Left renal pelvis (tissue), 4 donors: ENCODE measurements around the gene SCAF4. TPM values are rescaled to one million over a fixed set of nuclear protein-coding genes. Genes with fewer than 3 reads are reported as not detected.
"Not testable (repeated sequence)": the region's sequence is repeated elsewhere in the genome, so short reads cannot be mapped to it uniquely, and the experiment has no call there.

ENCODE experiments used
- DNase-seq, 4 donors: peaks; one replicate each; pipeline ENCODE4 v3.0.0-alpha.2; 2013; ENCODE audit warnings: low read depth in 4 of 4, low spot score in 3 of 4
- polyA plus RNA-seq, 4 donors: library from polyadenylated mRNA; unstranded; fragments of 120-200 nt; gene quantifications; one replicate each; pipeline ENCODE4 v1.2.1, GENCODE V29; 2013; ENCODE audit not compliant: insufficient read length in 4 of 4

The SCAF4 gene
- 10 to 100 TPM; 32.3 to 40.8 (median 38.3) TPM for polyA plus RNA-seq

DNA sequence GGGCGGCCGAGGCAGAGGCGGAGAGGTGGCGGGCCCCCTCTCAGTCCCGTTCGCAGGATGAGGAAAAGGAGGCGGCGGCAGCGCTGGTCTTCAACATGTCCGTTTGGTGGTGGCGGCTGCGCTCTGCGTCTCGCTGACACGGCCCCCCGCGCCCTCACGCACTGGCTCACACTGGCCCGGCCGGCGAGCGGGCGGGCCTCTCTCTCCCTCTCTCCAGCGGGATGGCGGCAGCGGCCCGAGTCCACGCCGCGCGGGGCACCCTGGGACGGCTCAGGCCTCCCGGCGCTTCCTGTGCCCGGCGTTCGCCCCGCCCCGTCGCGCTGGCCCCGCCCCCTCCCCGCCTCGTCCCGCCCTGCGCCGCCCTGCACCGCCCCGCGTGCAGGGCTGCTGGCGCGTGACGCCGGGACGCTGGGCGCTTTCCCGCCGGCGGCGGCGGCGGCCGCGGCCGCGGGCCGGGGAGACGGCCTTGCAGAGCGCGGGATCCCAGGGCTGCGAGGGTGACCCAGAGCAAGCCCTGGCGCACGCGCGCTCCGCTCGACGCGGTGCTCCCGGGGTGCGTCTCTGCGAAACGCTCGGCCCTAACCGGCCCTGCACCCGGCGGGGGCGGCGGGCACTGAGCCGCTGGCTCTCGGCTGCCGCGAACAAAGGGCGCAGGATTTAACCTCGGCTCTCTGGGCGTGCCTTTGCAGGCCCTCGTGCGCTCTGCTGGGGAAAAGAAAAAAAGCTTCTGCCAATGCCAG is at the start of gene SCAF4:
Gene SCAF4 (minus strand): TSS at position 262 of the 740 bp plus-strand sequence. CDS start 426 bp downstream, outside the sequence.
- peak; percentile 66 to 85 (median 82) for DNase-seq

DNA sequence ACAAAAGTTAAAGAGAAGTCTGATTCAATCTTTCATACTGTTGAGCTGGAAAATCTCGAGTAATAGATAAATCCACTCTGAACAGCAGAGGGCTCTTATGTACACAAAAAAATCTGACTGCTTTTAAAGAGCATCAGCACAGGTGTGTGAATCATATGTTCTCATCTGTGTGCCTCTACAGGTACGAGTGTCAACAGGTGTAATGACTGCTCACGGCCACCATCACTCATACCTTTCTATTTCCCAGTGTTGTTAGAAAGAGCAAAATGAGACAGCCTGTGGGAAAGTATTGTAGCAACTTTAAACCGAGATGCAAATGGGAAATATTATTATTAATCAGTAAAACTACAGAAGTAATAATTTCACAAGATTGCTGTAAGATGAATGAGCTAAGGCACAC is 49.0 kb upstream of the SCAF4 start:
- DNase-seq, result no peak

- DNase-seq, result no peak
These were observed 46.6 kb upstream of the SCAF4 start for GRCh38 chr21:31778546-31778945.

GRCh38 chr21:31777857-31778256 is 45.9 kb upstream of the SCAF4 start:
- DNase-seq, result no peak

- no peak for DNase-seq
These were observed 42.1 kb upstream of the SCAF4 start for GRCh38 chr21:31774031-31774430.

- no peak for DNase-seq
These were observed 41.0 kb upstream of the SCAF4 start for GRCh38 chr21:31772674-31773555.

GRCh38 chr21:31771685-31772084 is 39.8 kb upstream of the SCAF4 start:
- no peak for DNase-seq

DNA sequence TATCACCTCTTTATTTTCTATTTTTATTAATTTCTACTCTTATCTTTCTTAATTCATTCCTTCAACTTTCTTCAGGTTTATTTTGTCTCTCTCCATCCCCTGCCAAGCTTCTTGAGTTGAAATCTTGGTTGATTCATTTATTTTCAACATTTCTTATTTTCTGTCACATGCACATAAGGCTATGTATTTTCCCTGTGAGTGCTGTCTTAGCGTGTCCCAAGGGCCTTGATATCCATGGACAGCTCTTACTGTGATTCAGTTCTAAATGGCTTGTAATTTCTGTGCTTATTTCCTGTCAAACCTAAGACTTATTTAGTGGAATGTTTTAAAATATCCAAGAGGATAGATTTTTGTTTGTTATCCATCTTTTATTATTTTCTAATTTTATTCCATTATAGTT is 36.8 kb upstream of the SCAF4 start:
- no peak for DNase-seq

GRCh38 chr21:31766899-31767298 is 35.0 kb upstream of the SCAF4 start:
- DNase-seq, result no peak

DNA sequence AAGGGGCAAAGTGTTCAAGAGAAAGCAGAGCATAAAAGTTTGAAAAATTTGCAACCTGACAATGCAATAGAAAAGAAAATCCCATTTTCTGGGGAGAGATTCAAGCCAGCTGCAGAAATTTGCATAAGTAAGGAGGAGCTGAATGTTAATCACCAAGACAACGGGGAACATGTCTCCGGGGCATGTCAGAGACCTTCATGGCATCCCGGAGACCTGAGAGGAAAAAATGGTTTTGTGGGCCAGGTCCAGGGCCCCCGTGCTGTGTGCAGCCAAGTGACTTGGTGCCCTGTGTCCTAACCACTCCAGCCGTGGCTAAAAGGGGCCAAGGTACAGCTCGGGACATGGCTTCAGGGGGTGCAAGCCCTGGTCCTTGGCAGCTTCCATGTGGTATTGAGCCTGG is 33.9 kb upstream of the SCAF4 start:
- DNase-seq, result not testable (repeated sequence)

DNA sequence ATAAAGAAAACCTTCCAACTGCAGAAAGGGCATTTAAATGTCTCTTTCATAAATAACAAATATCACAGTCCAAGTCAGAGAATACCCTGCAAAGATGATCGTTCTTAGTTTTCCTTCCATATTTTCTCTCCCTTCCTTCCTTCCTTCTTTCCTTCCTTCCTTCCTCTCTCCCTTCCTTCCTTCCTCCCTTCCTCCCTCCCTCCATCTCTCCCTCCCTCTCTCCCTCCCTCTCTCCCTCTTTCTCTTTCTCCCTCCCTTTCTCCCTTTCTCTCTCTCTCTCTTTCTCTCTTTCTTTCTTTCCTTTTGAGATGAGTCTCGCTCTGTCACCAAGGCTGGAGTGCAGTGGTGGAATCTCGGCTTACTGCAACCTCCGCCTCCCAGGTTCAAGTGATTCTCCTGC is 29.0 kb upstream of the SCAF4 start:
- no peak for DNase-seq

- DNase-seq, result no peak
These were observed 24.9 kb upstream of the SCAF4 start for GRCh38 chr21:31756787-31757186.

GRCh38 chr21:31755027-31755426 is 23.1 kb upstream of the SCAF4 start:
- no peak for DNase-seq

GRCh38 chr21:31754708-31754960 is 22.7 kb upstream of the SCAF4 start:
- no peak for DNase-seq

DNA sequence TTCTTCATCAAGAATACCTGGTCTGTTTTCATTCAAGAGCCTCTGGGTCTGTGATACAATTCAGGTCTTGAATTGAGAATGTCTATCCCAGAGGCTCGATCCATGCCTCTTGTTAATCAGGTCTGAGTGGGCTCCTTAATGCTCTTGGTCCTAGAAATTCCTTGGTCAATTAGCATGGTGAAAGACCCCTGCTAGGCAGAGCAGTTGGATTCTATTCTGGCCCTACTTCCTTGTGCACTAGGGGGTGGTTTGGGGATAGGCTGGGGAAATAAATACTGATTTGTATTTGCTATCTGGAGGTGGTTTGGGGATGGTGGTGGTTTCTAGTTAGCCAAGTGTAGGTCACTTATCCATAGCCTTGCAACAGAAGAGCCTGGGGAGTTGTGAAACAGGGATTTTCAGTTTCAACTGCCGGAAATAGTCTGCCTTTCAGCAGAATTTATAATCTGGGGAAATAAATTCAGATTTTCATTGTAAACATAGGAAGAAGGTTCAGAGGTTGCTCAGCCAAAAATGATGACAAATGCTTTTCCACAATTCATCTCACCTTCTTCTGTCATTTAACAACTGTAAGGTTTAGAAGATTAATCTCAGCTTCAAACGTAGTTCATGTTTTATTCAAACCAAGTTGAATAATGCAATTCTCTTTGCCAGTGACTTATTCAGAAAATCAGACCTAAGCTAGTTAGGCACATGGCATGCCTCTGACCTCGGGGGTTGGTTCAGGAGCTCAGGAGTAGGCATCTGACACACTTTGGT is 22.2 kb upstream of the SCAF4 start:
- no peak for DNase-seq

DNA sequence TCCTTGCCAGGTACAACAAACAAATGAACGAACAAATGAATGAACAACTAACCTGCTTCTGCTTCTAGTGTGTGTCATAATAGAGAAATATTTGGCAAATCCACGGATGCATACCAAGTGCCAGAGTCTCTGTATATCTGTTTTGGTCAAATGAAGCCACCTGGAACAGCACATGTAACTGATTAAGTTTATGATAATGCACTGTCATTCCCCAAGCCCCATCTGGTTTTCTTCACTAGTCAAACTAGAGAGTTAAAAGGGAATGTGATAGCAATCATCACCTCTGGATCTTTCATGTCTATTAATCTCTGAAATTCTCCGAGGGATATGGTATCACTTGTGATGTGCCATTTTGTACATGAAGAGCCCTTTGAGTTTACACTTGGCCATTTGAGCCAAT is 21.0 kb upstream of the SCAF4 start:
- no peak for DNase-seq

- DNase-seq, result no peak
These were observed 20.4 kb upstream of the SCAF4 start for GRCh38 chr21:31752352-31752751.

- no peak for DNase-seq
These were observed 18.9 kb upstream of the SCAF4 start for GRCh38 chr21:31750843-31751242.

DNA sequence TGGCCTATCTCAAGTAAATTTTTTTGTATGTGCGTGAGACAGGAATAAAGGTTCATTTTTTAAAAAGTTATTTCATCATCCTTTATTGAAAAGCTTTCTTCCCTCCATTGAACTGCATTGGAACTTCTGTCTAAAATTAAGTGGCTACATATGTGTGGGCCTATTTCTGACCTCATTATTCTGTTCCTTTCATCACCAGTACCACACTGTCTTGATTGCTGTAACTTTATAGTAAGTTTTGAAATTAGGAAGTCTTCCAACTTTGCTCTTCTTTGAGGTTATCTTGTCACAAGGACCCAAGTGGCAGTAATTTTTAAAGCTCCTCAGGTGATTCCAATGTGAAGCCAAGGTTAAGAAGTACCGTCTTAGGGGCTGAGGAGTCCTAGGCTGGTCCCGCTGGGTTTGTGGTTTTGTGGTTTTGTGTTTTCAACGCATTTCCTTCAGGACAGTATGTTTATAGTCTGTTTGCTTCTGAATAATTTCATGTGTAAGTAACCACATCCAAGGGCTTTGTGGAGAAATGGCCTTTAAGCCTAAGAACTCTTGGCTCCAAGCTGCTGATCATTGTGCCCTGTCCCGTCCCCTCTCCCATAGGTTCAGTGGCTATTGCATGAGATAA is 12.4 kb upstream of the SCAF4 start:
- DNase-seq, result no peak

DNA sequence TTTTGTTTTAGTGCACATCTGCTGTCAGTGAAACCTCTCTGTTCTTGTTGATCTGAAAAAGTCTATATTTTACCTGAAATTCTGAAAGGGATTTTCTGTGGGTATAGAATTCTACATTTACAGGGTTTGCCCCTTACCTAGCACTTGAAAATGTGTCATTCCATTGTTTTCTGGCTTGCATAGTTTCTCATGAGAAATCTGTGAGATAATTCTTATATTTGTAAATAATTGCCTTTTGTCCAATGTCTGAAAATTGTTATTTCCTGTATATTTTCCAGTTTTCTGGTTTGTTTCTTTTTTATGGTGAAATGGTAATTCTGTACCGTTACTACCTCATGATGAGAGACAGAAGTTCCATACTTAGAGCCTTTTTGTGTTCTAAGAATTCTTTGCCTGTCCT is 11.8 kb upstream of the SCAF4 start:
- DNase-seq, result no peak

- no peak for DNase-seq
These were observed 9.2 kb upstream of the SCAF4 start for GRCh38 chr21:31741116-31741515.
